ENCODE measurements around the gene SPIN4.
"Not testable (repeated sequence)": the region's sequence is repeated elsewhere in the genome, so short reads cannot be mapped to it uniquely, and the experiment has no call there.

The SPIN4 gene

DNA sequence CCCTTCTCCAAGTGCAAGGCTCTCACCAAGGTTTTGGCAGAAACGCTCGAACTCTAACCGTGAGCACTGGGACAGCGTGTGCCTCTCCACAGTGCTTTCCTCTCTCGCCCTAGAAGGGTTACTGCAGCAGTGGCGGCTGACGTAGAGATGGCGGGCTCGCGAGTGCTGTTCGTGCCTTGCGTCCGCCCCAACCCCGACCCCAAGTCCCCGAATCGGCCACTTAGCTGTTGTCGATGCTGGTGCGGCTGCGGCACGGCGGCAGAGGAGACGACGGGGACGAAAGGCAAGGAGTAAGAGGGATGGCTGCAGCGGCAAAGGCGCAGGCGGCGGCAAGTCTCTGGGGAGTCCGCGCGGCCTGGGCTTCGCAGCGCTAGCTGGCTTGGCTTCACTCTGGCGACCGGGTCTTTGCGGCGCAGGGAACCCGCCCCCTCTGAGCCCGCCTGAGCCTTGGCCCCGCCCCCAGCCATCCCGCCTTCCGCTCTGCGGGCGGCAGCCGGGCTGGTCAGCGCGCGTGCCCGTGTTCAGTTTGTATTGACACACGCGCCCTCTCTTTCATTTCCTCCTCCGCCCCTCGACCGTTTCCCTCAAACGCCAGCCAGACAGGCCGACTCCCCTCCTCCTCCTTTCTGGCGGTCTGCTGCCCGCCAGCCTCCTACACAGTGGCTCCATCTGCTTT is at the start of gene SPIN4:
Gene SPIN4, minus strand, starts transcription at position 392 of the 676 bp plus-strand sequence. CDS start 513 bp downstream, outside the sequence.
- H3K9me3 ChIP-seq (ENCODE audit: insufficient read depth, low read depth, low read length) = no peaks in the 10 kb centered on the region
- peaks cover 47% of the 10 kb centered on the region for H3K4me1 ChIP-seq (ENCODE audit: insufficient read depth, low read length, poor library complexity, severe bottlenecking)
- no peaks in the 10 kb centered on the region for H3K9me2 ChIP-seq (replicated peaks; ENCODE audit: low read depth, low read length)
- H3K9ac ChIP-seq (ENCODE audit: low read depth, low read length, poor library complexity, severe bottlenecking) = peak within 1 kb of the TSS; percentile 93
- H3F3A ChIP-seq (ENCODE audit: low read depth) = no peaks in the 10 kb centered on the region
- H2AFZ ChIP-seq (ENCODE audit: low read length) = peak within 1 kb of the TSS; percentile 73
- TF ChIP-seq, protein P1, sequence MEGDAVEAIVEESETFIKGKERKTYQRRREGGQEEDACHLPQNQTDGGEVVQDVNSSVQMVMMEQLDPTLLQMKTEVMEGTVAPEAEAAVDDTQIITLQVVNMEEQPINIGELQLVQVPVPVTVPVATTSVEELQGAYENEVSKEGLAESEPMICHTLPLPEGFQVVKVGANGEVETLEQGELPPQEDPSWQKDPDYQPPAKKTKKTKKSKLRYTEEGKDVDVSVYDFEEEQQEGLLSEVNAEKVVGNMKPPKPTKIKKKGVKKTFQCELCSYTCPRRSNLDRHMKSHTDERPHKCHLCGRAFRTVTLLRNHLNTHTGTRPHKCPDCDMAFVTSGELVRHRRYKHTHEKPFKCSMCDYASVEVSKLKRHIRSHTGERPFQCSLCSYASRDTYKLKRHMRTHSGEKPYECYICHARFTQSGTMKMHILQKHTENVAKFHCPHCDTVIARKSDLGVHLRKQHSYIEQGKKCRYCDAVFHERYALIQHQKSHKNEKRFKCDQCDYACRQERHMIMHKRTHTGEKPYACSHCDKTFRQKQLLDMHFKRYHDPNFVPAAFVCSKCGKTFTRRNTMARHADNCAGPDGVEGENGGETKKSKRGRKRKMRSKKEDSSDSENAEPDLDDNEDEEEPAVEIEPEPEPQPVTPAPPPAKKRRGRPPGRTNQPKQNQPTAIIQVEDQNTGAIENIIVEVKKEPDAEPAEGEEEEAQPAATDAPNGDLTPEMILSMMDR (conservative IDR thresholded peaks at IDR 0.05; ENCODE audit: low read length) = no peak
- no peak for TF ChIP-seq EZH2phosphoT487 (IDR thresholded peaks at IDR 0.05; ENCODE audit: borderline replicate concordance)
- no peaks in the 10 kb centered on the region for H3K36me3 ChIP-seq (ENCODE audit: insufficient read depth, low read length)
- no peaks in the 10 kb centered on the region for H3K27me3 ChIP-seq (ENCODE audit: insufficient read depth, low read length, poor library complexity, severe bottlenecking)
- H4K20me1 ChIP-seq (ENCODE audit: insufficient read depth, low read length, poor library complexity, severe bottlenecking) = peaks cover 14% of the 10 kb centered on the region
- peak within 1 kb of the TSS; percentile 90 for H3K4me2 ChIP-seq (ENCODE audit: low read depth, low read length, poor library complexity, severe bottlenecking)
- H3K79me2 ChIP-seq (ENCODE audit: insufficient read depth, low read length) = peaks cover 39% of the 10 kb centered on the region
- H3K4me3 ChIP-seq (ENCODE audit: low read length, poor library complexity, severe bottlenecking) = peak within 1 kb of the TSS; percentile 83

- Histone ChIP-seq H3K79me2 (ENCODE audit: insufficient read depth, low read length) (no peaks in the 10 kb centered on the region), H4K20me1 (ENCODE audit: insufficient read depth, low read length, poor library complexity, severe bottlenecking) (no peaks in the 10 kb centered on the region), H3F3A (ENCODE audit: low read depth) (no peaks in the 10 kb centered on the region), H3K4me1 (ENCODE audit: insufficient read depth, low read length, poor library complexity, severe bottlenecking) (no peaks in the 10 kb centered on the region), H3K9me3 (ENCODE audit: insufficient read depth, low read depth, low read length) (no peaks in the 10 kb centered on the region), H2AFZ (ENCODE audit: low read length) (no peak overlapping the region), H3K9ac (ENCODE audit: low read depth, low read length, poor library complexity, severe bottlenecking) (no peak overlapping the region), H3K9me2 (replicated peaks; ENCODE audit: low read depth, low read length) (no peaks in the 10 kb centered on the region), H3K36me3 (ENCODE audit: insufficient read depth, low read length) (no peaks in the 10 kb centered on the region), H3K27me3 (ENCODE audit: insufficient read depth, low read length, poor library complexity, severe bottlenecking) (no peaks in the 10 kb centered on the region), H3K4me2 (ENCODE audit: low read depth, low read length, poor library complexity, severe bottlenecking) (no peak overlapping the region), H3K4me3 (ENCODE audit: low read length, poor library complexity, severe bottlenecking) (no peak overlapping the region)
- TF ChIP-seq, protein P1 (conservative IDR thresholded peaks at IDR 0.05; ENCODE audit: low read length) = no peak
- no peak for TF ChIP-seq EZH2phosphoT487 (IDR thresholded peaks at IDR 0.05; ENCODE audit: borderline replicate concordance)
Observed at GRCh38 chrX:63400340-63400739, 49.2 kb upstream of the SPIN4 start.

GRCh38 chrX:63394872-63395271 is 43.7 kb upstream of the SPIN4 start:
- H3K4me2 ChIP-seq (ENCODE audit: low read depth, low read length, poor library complexity, severe bottlenecking) = no peak overlapping the region
- H4K20me1 ChIP-seq (ENCODE audit: insufficient read depth, low read length, poor library complexity, severe bottlenecking) = no peaks in the 10 kb centered on the region
- no peaks in the 10 kb centered on the region for H3K9me3 ChIP-seq (ENCODE audit: insufficient read depth, low read depth, low read length)
- H3K79me2 ChIP-seq (ENCODE audit: insufficient read depth, low read length) = no peaks in the 10 kb centered on the region
- no peaks in the 10 kb centered on the region for H3K36me3 ChIP-seq (ENCODE audit: insufficient read depth, low read length)
- no peaks in the 10 kb centered on the region for H3K4me1 ChIP-seq (ENCODE audit: insufficient read depth, low read length, poor library complexity, severe bottlenecking)
- H3K27me3 ChIP-seq (ENCODE audit: insufficient read depth, low read length, poor library complexity, severe bottlenecking) = no peaks in the 10 kb centered on the region
- H3K4me3 ChIP-seq (ENCODE audit: low read length, poor library complexity, severe bottlenecking) = no peak overlapping the region
- H3K9me2 ChIP-seq (replicated peaks; ENCODE audit: low read depth, low read length) = no peaks in the 10 kb centered on the region
- no peak overlapping the region for H3K9ac ChIP-seq (ENCODE audit: low read depth, low read length, poor library complexity, severe bottlenecking)
- no peaks in the 10 kb centered on the region for H3F3A ChIP-seq (ENCODE audit: low read depth)
- no peak for TF ChIP-seq EZH2phosphoT487 (IDR thresholded peaks at IDR 0.05; ENCODE audit: borderline replicate concordance)
- TF ChIP-seq, protein P1 (conservative IDR thresholded peaks at IDR 0.05; ENCODE audit: low read length) = no peak
- no peak overlapping the region for H2AFZ ChIP-seq (ENCODE audit: low read length)

GRCh38 chrX:63393094-63393493 is 42.0 kb upstream of the SPIN4 start:
- H3K79me2 ChIP-seq (ENCODE audit: insufficient read depth, low read length); H3K4me2 ChIP-seq (ENCODE audit: low read depth, low read length, poor library complexity, severe bottlenecking); H3K27me3 ChIP-seq (ENCODE audit: insufficient read depth, low read length, poor library complexity, severe bottlenecking); H3K9me3 ChIP-seq (ENCODE audit: insufficient read depth, low read depth, low read length); H3K9ac ChIP-seq (ENCODE audit: low read depth, low read length, poor library complexity, severe bottlenecking); H4K20me1 ChIP-seq (ENCODE audit: insufficient read depth, low read length, poor library complexity, severe bottlenecking); H3K36me3 ChIP-seq (ENCODE audit: insufficient read depth, low read length); H2AFZ ChIP-seq (ENCODE audit: low read length); H3K4me1 ChIP-seq (ENCODE audit: insufficient read depth, low read length, poor library complexity, severe bottlenecking); H3F3A ChIP-seq (ENCODE audit: low read depth); H3K4me3 ChIP-seq (ENCODE audit: low read length, poor library complexity, severe bottlenecking); H3K9me2 ChIP-seq (replicated peaks; ENCODE audit: low read depth, low read length): not testable (repeated sequence)
